MCF 10A (cell line): ENCODE results near the gene KCNN1. TPM values are rescaled to one million over a fixed set of nuclear protein-coding genes. Genes with fewer than 3 reads are reported as not detected.

Experiments
- BruUV-seq: library from RNA; stranded (reverse); fragments of 400-500 nt; replicated peaks from 2 replicates; lab custom pipeline; 2021; lab: Mats Ljungman, UMichigan
- CTCF ChIA-PET: fragments of 300-600 bp; sonication (Branson Sonifier 250); formaldehyde crosslinking; extraction: SDS; loops from one replicate; lab custom pipeline; 2021; ENCODE audit warnings: antibody characterized with exemption, inconsistent platforms; lab: Yijun Ruan, JAX
- POLR2A ChIA-PET: fragments of 300-600, 350-650 bp; sonication (Branson Sonifier 250); formaldehyde crosslinking; extraction: SDS; loops from one replicate; lab custom pipeline; 2020; ENCODE audit warnings: antibody characterized with exemption, inconsistent platforms; lab: Yijun Ruan, JAX
- DNase-seq: peaks from one replicate; pipeline ENCODE4 v3.0.0-alpha.2; 2018; ENCODE audit not compliant: unreplicated experiment
- H3K27ac Mint-ChIP-seq: one replicate; pipeline ENCODE4 v1.8.0; 2022; ENCODE audit warnings: mild to moderate bottlenecking, low read depth, mixed read lengths; ENCODE audit not compliant: unreplicated experiment
- H3K27me3 Mint-ChIP-seq: one replicate; pipeline ENCODE4 v1.8.0; 2022; ENCODE audit warnings: mixed read lengths; ENCODE audit not compliant: insufficient read depth, unreplicated experiment
- H3K36me3 Mint-ChIP-seq: one replicate; pipeline ENCODE4 v1.8.0; 2022; ENCODE audit warnings: mild to moderate bottlenecking, moderate library complexity, mixed read lengths; ENCODE audit not compliant: insufficient read depth, unreplicated experiment
- H3K4me1 Mint-ChIP-seq: one replicate; pipeline ENCODE4 v1.8.0; 2022; ENCODE audit warnings: mixed read lengths; ENCODE audit not compliant: insufficient read depth, unreplicated experiment
- H3K4me3 Mint-ChIP-seq: one replicate; pipeline ENCODE4 v1.8.0; 2022; ENCODE audit warnings: mild to moderate bottlenecking, moderate library complexity, mixed read lengths; ENCODE audit not compliant: unreplicated experiment
- H3K9me3 Mint-ChIP-seq: one replicate; pipeline ENCODE4 v1.8.0; 2022; ENCODE audit warnings: mixed read lengths; ENCODE audit not compliant: unreplicated experiment
- intact Hi-C: fragments of 100-400 bp; cut with micrococcal nuclease; formaldehyde crosslinking; loops from 2 replicates; pipeline ENCODE4 v1.14.1; 2022
- total RNA-seq: library from RNA; stranded (reverse); gene quantifications from 2 replicates; pipeline ENCODE4 v1.2.3, GENCODE V29; 2022
- TF ChIP-seq, protein P1 (sequence below): fragments of 200-600 bp; IDR thresholded peaks from one replicate; pipeline ENCODE4 v1.8.0; 2022; ENCODE audit warnings: antibody characterized with exemption, mild to moderate bottlenecking; ENCODE audit not compliant: unreplicated experiment

The KCNN1 gene
- total RNA-seq, 1 experiment from 2014 or later = not detected

- no peaks in the 10 kb centered on the region for H3K4me1 Mint-ChIP-seq
- POLR2A ChIA-PET = interaction anchor here (0.9 to 1.2 kb wide), 2 partner anchors 11 to 31 kb away, joined by 3 read pairs; no protein-coding TSS in a partner anchor
- TF ChIP-seq, protein P1, sequence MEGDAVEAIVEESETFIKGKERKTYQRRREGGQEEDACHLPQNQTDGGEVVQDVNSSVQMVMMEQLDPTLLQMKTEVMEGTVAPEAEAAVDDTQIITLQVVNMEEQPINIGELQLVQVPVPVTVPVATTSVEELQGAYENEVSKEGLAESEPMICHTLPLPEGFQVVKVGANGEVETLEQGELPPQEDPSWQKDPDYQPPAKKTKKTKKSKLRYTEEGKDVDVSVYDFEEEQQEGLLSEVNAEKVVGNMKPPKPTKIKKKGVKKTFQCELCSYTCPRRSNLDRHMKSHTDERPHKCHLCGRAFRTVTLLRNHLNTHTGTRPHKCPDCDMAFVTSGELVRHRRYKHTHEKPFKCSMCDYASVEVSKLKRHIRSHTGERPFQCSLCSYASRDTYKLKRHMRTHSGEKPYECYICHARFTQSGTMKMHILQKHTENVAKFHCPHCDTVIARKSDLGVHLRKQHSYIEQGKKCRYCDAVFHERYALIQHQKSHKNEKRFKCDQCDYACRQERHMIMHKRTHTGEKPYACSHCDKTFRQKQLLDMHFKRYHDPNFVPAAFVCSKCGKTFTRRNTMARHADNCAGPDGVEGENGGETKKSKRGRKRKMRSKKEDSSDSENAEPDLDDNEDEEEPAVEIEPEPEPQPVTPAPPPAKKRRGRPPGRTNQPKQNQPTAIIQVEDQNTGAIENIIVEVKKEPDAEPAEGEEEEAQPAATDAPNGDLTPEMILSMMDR = no peak
- CTCF ChIA-PET = interaction anchor here (0.6 kb wide), 1 partner anchor 192 kb away, joined by 3 read pairs; no protein-coding TSS in a partner anchor
- H3K36me3 Mint-ChIP-seq = no peaks in the 10 kb centered on the region
- no peak overlapping the region for H3K27ac Mint-ChIP-seq
- intact Hi-C loops = no loop called here
- no TSS peak for BruUV-seq
- no peak for DNase-seq
- no peaks in the 10 kb centered on the region for H3K27me3 Mint-ChIP-seq
- no peaks in the 10 kb centered on the region for H3K9me3 Mint-ChIP-seq
- H3K4me3 Mint-ChIP-seq = no peak overlapping the region
These were observed 8.1 kb downstream of the KCNN1 start for GRCh38 chr19:17975032-17975431.

DNA sequence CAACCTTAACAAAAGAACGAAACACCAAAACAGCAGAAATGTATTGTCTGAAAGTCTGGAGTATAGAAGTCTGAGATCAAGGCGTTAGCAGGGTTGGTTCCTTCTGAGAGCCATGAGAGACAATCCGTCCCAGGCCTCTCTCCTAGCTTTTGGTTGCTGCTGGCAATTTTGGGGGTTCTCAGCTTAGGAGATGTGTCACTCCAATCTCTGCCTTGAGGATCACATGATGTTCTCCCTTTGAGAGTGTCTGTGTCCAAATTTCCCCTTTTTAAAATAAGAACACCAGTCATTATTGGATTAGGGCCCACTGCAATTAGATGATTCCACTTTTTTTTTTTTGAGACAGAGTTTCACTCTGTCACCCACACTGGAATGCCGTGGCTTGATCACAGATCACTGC, 10.1 kb downstream of the KCNN1 start:
- Mint-ChIP-seq H3K9me3 (no peaks in the 10 kb centered on the region), H3K27me3 (peaks cover 2% of the 10 kb centered on the region), H3K27ac (no peak overlapping the region), H3K4me3 (no peak overlapping the region), H3K36me3 (no peaks in the 10 kb centered on the region), H3K4me1 (no peaks in the 10 kb centered on the region)
- TF ChIP-seq, protein P1 = no peak
- BruUV-seq = no TSS peak
- CTCF ChIA-PET = no interaction called here
- POLR2A ChIA-PET = interaction anchor here (0.6 kb wide), 1 partner anchor 13 kb away, joined by 3 read pairs; no protein-coding TSS in a partner anchor
- DNase-seq = no peak
- intact Hi-C loops = no loop called here

- no peaks in the 10 kb centered on the region for H3K9me3 Mint-ChIP-seq
- ChIA-PET POLR2A (interaction anchor here (0.6 kb wide), 1 partner anchor 12 kb away, joined by 3 read pairs; no protein-coding TSS in a partner anchor), CTCF (interaction anchor here (0.9 to 1.0 kb wide), 2 partner anchors 39 to 44 kb away, joined by 3 to 4 read pairs; partner anchors contain the start of gene CCDC124)
- TF ChIP-seq, protein P1 = no peak
- no peak overlapping the region for H3K4me3 Mint-ChIP-seq
- H3K36me3 Mint-ChIP-seq = no peaks in the 10 kb centered on the region
- no peak overlapping the region for H3K27ac Mint-ChIP-seq
- intact Hi-C loops = no loop called here
- no TSS peak for BruUV-seq
- no peak for DNase-seq
- H3K4me1 Mint-ChIP-seq = no peaks in the 10 kb centered on the region
- peaks cover 7% of the 10 kb centered on the region for H3K27me3 Mint-ChIP-seq
These were observed 10.6 kb downstream of the KCNN1 start for GRCh38 chr19:17977488-17977887.

DNA sequence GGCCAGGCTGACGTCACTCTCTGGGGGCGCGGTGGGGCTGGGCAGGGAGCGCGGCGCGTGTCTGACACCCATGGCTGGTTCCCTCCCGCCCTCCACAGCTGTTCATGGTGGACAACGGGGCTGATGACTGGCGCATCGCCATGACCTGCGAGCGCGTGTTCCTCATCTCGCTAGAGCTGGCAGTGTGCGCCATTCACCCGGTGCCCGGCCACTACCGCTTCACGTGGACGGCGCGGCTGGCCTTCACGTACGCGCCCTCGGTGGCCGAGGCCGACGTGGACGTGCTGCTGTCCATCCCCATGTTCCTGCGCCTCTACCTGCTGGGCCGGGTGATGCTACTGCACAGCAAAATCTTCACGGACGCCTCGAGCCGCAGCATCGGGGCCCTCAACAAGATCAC, 14.7 kb downstream of the KCNN1 start:
- DNase-seq = no peak
- ChIA-PET POLR2A (no interaction called here), CTCF (interaction anchor here (1.2 kb wide), 1 partner anchor 43 kb away, joined by 5 read pairs; no protein-coding TSS in a partner anchor)
- Mint-ChIP-seq H3K27ac (no peak overlapping the region), H3K9me3 (no peaks in the 10 kb centered on the region), H3K27me3 (peaks cover 9% of the 10 kb centered on the region), H3K36me3 (no peaks in the 10 kb centered on the region), H3K4me1 (no peaks in the 10 kb centered on the region), H3K4me3 (no peak overlapping the region)
- no TSS peak for BruUV-seq
- TF ChIP-seq, protein P1 = no peak
- intact Hi-C loops = no loop called here
